Hematopoietic multipotent progenitor cell (in vitro differentiated cells): ENCODE data around the gene MTFP1. TPM values are rescaled to one million over a fixed set of nuclear protein-coding genes. Genes with fewer than 3 reads are reported as not detected.

Experiments used
- DNase-seq, 3 donors: peaks; one replicate each; pipeline ENCODE4 v3.0.0-alpha.2; 2011 to 2015; ENCODE audit warnings: low read depth in 2 of 3, low spot score in 2 of 3
- total RNA-seq: library from RNA; depleted of rRNA; stranded (reverse); fragments of >200 nt; gene quantifications from one replicate; pipeline ENCODE4 v1.2.3, GENCODE V29; 2012

Gene MTFP1
- total RNA-seq, 1 donor, result 21.3 TPM

- DNase-seq, result no peak
Measured at GRCh38 chr22:30424534-30425326, 838 bp upstream of the MTFP1 start.

DNA sequence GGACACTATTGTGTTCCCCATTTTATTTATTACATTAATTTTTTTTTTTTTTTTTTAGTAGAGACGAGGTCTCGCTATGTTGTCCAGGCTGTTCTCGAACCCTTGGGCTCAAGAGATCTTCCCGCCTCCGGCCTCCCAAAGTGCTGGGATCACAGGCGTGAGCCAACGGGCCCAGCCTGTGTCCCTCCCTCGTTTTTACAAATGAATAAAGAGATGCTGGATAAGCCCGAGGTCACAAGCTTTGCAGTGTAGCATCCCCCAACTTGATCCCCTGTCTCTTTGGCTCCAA is 297 bp upstream of the MTFP1 start:
- no peak for DNase-seq

- peak; percentile 61 to 89 (median 77) for DNase-seq
Measured at GRCh38 chr22:30426388-30427353, 1.1 kb downstream of the MTFP1 start.

DNA sequence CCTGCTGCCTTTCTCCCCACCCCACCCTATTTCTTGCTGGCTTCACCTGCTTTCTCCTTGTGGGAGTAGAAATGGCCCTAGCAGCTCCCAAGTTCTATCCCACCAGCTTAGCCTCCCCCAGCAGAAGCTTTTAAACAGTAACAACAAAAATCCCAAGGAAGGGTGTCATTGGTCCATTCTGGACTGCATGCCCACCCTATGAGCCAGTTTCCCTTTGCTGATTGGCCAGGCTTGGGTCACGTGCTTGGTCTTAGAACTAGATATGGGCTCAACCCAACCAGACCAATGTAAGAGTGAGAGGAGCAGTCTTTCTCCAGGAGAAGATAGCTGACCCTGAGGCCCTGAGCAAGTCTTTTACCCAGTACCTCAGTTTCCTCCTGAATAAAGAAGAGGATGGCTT is 2.3 kb downstream of the MTFP1 start:
- no peak for DNase-seq

DNA sequence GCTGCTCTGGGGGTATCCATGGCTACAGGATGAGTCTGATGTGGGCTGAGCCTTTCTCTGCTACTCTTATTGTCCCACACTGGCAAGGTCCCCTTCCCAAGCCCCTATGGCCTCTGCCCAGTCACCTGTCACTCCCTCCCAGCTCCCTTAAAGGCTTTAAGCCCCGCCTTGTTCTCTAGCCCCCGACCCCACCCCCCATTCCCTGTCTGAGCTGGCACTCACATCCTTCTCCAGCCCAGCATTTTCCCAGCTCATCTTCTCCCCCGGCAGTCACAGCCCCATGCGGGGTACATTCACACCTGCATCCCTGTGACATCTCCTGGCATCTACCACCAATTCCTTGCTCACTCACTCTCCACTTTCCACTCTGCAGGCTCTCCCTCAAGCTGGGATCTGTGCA is 4.3 kb downstream of the MTFP1 start:
- no peak for DNase-seq

DNA sequence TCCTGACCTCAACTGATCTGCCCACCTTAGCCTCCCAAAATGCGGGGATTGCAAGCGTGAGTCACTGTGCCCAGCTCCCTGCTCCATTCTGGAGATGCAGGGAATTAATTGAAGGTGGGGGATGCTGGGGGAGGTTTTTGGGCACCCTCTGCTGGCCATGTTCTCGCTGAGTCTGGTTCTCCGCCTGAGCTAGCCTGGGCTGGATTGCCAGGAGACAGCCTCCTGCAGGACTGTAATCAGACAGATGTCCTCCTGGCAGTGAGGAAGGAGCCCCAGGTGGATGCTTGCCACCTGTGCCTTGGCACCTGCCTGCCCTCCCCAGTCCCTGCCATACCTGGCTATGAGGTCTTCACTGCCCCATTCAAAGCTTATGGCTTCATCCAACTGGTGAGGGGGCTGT is 5.4 kb downstream of the MTFP1 start:
- DNase-seq, result no peak

DNA sequence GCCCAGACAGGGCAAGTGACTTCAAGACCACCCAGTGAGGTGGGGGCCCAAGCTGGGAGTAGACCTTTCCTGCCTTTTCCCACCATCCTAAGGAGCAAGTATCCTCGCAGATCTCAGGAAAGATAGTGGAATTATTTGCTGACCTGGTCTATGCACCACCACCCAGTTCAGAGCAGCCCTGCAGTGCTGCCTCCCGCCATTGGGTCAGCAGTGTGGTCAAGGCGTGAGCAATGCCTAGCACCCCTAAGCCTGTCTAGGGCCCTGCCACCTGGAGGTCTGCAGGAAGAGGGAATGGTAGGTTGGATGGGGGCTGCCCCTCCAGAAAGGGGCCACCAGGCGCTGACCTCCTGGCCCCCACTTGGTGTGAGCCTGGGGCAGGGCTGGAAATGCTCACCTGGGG is 6.5 kb downstream of the MTFP1 start:
- no peak for DNase-seq

- DNase-seq, result no peak
Measured at GRCh38 chr22:30432520-30432919, 7.0 kb downstream of the MTFP1 start.

DNA sequence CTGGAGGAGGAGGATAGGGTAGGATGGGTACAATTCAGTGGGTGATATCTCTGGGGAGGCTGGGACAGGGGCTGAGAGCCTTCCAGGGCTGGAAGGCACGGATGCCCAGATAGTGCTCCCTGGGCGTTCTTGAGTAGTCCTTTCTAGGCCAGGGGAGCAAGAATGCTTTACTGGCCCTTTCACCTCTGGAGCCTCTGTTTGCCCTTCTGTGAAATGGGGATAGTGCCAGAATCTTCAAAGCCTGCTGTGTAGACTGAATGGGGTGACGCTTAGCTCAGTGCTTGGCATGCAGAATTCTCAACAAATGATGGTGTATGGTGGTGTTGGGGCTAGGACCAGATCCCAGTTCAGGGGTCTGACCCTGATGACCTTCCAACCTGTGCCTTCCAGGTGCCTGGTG is 7.7 kb downstream of the MTFP1 start:
- DNase-seq, result no peak

DNA sequence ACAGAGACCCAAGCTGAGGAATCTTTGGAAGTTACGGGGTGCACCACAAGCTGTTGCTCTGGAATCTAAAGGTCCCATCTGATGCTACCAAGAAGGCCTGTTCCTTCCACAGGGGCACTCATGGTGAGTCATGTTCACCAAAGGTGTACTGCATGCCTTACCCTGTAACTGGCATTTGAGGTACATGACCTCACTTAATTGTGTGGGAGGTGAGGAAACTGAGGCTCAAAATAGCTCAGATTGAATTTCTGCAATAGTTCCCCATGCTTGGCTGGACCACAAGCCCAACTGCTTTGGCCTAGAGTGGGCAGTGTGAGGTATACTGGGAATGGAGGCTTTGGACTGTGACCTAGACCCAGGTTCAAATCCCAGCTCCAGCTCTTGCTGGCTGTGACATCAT is 8.2 kb downstream of the MTFP1 start:
- no peak for DNase-seq

DNA sequence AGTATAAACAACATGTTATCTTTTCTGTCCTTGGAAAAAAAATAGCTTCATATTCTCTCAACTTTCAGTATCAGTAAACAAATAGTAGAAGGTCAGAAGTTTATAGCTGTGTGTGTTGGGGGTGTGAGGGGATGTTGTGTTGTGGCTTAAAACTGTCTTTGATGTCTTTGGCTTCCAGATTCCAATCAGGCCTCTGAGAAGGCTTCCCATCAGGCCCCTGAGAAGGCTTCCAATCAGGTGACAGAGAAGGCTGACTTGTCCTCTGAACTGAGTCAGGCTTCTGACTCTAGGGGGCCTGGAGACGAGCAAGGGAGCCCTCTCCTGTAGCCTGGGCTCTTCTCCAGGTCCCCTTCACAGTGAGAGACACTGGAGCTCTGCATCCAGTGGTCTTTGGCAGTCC is 9.3 kb downstream of the MTFP1 start:
- DNase-seq, result no peak

DNA sequence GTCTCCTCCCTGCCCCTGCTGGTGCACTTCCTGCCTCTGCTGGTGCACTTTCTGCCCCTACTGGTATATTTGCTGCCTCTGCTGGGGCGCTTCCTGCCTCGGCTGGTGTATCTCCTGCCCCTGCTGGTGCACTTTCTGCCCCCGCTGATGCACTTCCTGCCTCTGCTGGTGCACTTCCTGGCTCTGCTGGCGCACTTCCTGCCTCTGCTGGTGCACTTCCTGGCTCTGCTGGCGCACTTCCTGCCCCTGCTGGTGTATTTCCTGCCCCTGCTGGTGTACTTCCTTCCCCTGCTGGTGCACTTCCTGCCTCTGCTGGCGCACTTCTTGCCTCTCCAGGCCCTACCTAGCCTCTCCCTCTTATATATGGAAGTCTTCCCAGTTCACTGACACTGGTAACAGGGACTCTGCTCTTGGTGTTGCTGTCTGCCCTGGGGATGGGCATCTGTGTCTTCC is 10.1 kb downstream of the MTFP1 start:
- DNase-seq, result peak in 1 of 3 donors; percentile 74

DNA sequence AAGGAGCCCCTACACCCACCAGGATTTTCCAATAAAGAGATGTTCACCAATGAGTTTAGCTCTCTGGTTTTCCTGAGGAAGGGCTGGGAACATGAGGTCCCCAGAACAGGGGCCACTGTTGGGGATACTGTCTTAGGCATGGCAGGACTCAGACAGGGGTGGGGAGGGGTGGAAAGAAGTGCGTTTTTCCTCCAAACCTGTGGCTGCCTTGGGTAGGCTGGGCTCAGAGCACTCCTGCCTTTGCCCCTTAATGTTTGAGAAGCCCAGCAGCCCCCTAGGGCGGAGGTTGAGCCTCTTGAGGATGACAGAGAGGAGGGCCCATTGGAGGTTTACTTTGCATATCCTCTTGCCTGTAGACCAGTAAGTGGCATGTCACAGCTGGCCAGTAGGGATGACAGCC is 10.6 kb downstream of the MTFP1 start:
- no peak for DNase-seq

DNA sequence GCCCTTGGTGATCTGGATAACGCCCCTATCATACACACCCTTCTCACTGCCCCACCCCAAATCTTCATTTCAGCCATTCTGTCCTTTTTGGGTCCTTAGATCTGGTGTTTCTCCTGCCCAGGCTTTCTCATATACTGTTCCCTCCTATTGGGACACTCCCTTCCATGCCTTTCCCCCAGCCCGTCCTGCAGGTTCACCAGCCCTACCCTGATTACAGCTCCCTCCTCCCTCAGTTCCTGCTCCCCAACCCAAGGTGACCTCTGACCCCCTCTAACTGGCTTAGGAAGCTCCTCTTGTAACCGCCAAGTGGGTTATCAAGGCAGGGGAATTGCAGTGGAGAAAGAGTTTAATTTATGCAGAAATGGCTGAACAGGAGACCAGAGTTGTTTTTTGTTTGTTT is 13.0 kb downstream of the MTFP1 start:
- DNase-seq, result no peak

GRCh38 chr22:30439226-30439625 is 13.7 kb downstream of the MTFP1 start:
- DNase-seq, result no peak

GRCh38 chr22:30439836-30440235 is 14.3 kb downstream of the MTFP1 start:
- DNase-seq, result no peak

DNA sequence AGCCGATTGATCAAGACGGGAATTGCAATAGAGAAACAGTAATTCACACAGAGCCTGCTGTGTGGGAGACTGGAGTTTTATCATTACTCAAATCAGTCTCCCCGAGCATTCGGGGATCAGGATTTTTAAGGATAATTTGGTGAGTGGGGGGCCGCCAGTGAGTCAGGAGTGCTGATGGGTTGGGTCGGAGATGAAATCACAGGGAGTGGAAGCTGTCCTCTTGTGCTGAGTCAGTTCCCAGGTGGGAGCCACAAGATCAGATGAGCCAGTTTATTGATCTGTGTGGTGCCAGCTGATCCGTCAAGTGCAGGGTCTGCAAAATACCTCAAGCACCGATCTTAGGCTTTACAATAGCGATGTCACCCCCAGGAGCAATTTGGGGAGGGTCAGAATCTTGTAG is 15.5 kb downstream of the MTFP1 start:
- no peak for DNase-seq

- DNase-seq, result peak in 2 of 3 donors; percentile 50 to 67
Measured at GRCh38 chr22:30444632-30445437, 19.3 kb downstream of the MTFP1 start.

DNA sequence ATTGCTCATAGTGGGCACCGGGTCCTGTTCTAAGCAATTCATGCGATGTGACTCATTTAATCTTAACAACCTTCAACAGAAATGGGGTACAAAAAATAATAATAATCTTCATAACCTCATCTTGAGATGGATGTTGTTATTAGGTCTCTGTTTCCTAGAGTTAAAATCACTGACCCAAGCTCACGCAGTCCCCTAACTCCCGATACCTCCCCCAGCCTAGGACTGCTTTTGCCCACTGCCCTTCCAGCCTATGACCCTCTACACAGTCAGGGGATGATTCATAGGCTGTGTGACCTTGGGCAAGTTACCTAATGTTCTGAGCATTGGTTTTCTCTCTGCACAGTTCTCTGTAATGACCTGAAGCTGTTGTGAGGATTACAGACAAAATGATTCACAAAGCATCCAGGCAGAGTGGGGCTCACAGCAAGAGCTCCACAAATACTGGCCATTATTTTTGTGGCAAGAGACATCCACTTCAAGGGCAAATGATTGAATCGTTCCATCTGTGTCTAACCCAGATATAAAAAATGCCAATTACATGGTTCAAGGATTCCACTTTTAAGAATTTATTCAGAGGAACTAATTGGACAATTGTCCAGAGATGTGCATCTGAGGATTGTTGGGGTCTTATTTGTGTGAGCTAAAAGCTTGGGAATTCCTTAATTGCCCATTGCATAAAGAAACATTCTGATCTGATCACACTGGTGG is 20.0 kb downstream of the MTFP1 start:
- DNase-seq, result no peak

GRCh38 chr22:30447656-30448055 is 22.1 kb downstream of the MTFP1 start:
- DNase-seq, result no peak
